HEK293T (cell line): ENCODE results near the gene HPS5.

Experiments used
- BHLHE40 ChIP-seq: fragments of 450-650 bp; IDR thresholded peaks from 2 replicates; pipeline ENCODE4 v1.6.1; 2016; ENCODE audit warnings: mild to moderate bottlenecking, moderate library complexity, borderline replicate concordance
- CTBP1 ChIP-seq: fragments of 450-650 bp; IDR thresholded peaks from 2 replicates; pipeline ENCODE4 v1.6.1; 2016; ENCODE audit warnings: borderline replicate concordance
- FOXK2 ChIP-seq: fragments of 450-650 bp; IDR thresholded peaks from 2 replicates; pipeline ENCODE4 v1.6.1; 2016; ENCODE audit warnings: mild to moderate bottlenecking
- FOXM1 ChIP-seq: fragments of 450-650 bp; IDR thresholded peaks from 2 replicates; pipeline ENCODE4 v1.6.1; 2017; ENCODE audit warnings: mild to moderate bottlenecking, borderline replicate concordance
- SP1 ChIP-seq: fragments of 450-650 bp; IDR thresholded peaks from 2 replicates; pipeline ENCODE4 v1.6.1; 2017
- SUZ12 ChIP-seq: fragments of 450-650 bp; IDR thresholded peaks from 2 replicates; pipeline ENCODE4 v1.6.1; 2016; ENCODE audit warnings: mild to moderate bottlenecking

DNA sequence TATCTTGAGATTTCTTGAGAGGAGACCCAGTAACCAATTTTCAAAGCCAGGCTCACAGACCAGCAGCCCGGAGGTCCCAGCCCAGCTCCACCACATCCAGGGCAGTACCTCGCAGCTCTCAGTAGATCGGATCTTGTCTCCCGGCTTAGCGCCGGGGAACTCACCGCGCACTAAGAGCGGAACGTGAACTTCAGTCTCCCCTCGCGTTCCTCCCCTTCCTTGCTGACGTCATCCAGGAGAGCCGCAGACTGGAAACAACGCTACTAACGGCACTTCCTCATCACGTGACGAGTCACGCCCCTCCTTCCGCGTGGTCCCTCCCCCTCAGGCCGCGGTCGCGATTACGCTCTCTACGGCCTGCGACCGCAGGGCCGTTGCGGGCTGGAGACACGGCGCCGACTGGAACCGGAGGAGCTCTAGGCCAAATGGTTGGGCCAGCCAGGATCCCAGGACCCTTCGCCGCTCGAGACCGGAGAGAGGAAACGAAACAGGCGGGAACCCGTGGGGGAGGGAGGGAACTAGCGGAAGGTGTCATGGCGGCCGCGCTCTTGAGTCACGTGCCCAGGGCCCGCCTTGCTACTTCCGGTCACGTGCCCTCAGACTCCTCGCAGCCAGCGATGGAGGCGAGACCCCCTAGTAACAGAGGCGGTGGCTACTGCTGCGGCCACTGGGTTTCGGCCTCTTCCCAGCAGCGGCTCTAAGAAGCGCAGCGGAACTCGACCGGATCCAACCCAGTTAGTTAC lies at the start of gene HPS5, which contains the start of gene GTF2H1:
- no peak for TF ChIP-seq SP1
- TF ChIP-seq FOXK2 = peak; percentile 68; the same call in 1 of the 2 replicates
- no peak for TF ChIP-seq SUZ12
- no peak for TF ChIP-seq FOXM1
- TF ChIP-seq CTBP1 = no peak
- peak; percentile 57 for TF ChIP-seq BHLHE40
